Measurements from ENCODE around the gene EXOC6B. TPM values are rescaled to one million over a fixed set of nuclear protein-coding genes. Genes with fewer than 3 reads are reported as not detected.

The EXOC6B gene
- total and polyA plus RNA-seq, 8 donors: 22.1 to 30.8 (median 25.9) TPM

DNA sequence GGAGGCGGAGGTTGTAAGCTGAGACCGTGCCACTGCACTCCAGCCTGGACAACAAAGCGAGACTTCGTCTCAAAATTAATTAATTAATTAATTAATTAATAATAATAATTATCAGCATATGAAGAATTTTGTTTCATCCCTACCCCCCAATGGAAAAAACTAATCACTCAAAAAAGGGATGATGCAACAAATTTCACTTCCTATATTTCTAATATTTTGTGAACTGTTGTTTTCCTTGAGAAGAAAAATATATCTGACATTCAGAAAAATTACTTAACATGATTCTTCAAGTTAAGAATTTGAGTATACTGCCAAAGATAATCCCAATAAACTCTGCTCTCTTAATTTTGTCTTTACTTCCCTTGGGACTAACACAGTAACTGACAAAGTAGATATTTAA lies 28.1 kb downstream of the EXOC6B start:
- intact Hi-C loops (cut with DNase I): no loop called here
- no peaks in the 10 kb centered on the region for H3K27me3 ChIP-seq
- H3K9me3 ChIP-seq: no peaks in the 10 kb centered on the region
- no peak overlapping the region for H3K27ac ChIP-seq
- no peak for ATAC-seq
- H3K36me3 ChIP-seq: no peaks in the 10 kb centered on the region
- TF ChIP-seq, protein P1, sequence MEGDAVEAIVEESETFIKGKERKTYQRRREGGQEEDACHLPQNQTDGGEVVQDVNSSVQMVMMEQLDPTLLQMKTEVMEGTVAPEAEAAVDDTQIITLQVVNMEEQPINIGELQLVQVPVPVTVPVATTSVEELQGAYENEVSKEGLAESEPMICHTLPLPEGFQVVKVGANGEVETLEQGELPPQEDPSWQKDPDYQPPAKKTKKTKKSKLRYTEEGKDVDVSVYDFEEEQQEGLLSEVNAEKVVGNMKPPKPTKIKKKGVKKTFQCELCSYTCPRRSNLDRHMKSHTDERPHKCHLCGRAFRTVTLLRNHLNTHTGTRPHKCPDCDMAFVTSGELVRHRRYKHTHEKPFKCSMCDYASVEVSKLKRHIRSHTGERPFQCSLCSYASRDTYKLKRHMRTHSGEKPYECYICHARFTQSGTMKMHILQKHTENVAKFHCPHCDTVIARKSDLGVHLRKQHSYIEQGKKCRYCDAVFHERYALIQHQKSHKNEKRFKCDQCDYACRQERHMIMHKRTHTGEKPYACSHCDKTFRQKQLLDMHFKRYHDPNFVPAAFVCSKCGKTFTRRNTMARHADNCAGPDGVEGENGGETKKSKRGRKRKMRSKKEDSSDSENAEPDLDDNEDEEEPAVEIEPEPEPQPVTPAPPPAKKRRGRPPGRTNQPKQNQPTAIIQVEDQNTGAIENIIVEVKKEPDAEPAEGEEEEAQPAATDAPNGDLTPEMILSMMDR (IDR thresholded peaks at IDR 0.05): no peak
- peaks cover 0 to 7% of the 10 kb centered on the region in 2 donors for H3K4me1 ChIP-seq
- no peak for DNase-seq
- H3K4me3 ChIP-seq: no peak overlapping the region

DNA sequence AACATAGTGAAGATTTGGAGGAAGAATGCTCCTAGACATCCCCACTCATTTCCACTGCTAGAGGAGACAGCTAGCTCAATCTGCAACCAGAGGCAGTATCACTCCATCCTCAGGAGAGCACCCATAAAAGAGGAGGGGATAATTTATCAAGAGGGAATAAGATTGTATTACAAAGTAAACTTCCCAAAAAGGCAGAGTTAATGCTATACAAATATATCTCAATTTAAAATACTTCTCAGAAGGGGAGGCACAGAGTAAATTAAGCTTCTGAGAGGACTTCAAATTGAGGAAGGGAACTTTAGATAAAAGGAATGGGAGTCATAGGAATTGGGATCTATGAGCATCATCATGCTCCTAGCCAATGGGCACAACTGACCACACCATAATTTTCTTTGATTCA lies 29.1 kb downstream of the EXOC6B start:
- Histone ChIP-seq H3K27ac (no peak overlapping the region), H3K36me3 (no peaks in the 10 kb centered on the region), H3K4me1 (peaks cover 0 to 7% of the 10 kb centered on the region in 2 donors), H3K9me3 (no peaks in the 10 kb centered on the region), H3K27me3 (no peaks in the 10 kb centered on the region), H3K4me3 (no peak overlapping the region)
- DNase-seq (no peak), ATAC-seq (no peak)
- TF ChIP-seq, protein P1 (IDR thresholded peaks at IDR 0.05): no peak
- intact Hi-C loops (cut with DNase I): no loop called here

DNA sequence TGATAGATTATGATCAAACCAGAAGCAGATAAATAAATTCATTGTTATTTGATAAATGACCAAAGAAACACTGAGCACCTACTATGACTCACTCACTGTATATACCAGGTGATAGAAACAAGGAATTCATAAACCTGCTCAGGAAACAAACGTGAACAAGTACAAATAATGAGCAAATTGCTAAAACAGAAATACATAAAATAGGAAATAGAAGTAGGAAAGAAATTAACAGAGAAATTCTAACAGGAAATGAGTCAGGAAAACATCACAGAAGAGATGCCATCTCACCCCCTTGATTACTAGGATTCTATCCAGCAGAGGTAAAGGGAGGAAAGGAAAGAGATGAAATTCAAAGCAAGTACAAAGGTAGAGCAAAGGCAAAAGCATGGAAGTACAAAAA lies 31.3 kb downstream of the EXOC6B start:
- DNase-seq (no peak), ATAC-seq (no peak)
- Histone ChIP-seq H3K4me3 (no peak overlapping the region), H3K9me3 (no peaks in the 10 kb centered on the region), H3K4me1 (peaks cover 0 to 7% of the 10 kb centered on the region in 2 donors), H3K27ac (no peak overlapping the region), H3K27me3 (no peaks in the 10 kb centered on the region), H3K36me3 (no peaks in the 10 kb centered on the region)
- intact Hi-C loops (cut with DNase I): no loop called here
- TF ChIP-seq, protein P1 (IDR thresholded peaks at IDR 0.05): no peak

DNA sequence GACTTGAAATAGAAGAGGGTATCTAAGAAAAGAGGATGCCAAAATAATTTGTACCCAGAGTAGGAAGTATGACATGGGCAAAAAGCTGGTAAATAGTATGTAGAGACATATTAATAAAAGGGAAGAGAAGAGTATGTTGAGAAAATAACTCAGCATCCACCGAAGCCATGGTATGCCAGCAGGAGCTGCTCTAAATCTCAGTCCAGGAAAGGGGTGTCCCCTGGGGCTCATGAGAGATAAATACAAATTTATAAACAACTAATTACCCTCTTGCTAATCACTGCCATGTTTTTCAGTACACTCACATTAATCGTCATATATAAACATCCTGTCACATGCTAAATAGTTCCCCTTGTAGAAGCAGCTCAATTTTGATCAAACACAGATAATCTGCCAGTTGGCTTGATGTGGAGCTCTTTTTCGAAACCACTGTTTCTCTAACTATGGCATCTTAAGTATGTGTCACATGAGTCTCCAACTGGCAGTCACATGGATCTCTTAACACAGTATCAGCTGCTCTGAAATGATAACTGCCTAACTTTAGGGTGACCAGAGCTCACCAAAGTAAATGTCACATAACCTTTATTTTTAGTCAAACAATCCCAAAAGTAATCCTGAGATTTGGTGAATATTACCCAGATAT lies 31.9 kb downstream of the EXOC6B start:
- intact Hi-C loops (cut with DNase I): no loop called here
- H3K4me1 ChIP-seq: peaks cover 0 to 7% of the 10 kb centered on the region in 2 donors
- ATAC-seq (peak; percentile 60), DNase-seq (peak in 2 of 4 donors; percentile 18 to 42)
- no peak overlapping the region for H3K4me3 ChIP-seq
- no peaks in the 10 kb centered on the region for H3K27me3 ChIP-seq
- H3K27ac ChIP-seq: no peak overlapping the region
- TF ChIP-seq, protein P1 (IDR thresholded peaks at IDR 0.05): no peak
- no peaks in the 10 kb centered on the region for H3K36me3 ChIP-seq
- no peaks in the 10 kb centered on the region for H3K9me3 ChIP-seq

DNA sequence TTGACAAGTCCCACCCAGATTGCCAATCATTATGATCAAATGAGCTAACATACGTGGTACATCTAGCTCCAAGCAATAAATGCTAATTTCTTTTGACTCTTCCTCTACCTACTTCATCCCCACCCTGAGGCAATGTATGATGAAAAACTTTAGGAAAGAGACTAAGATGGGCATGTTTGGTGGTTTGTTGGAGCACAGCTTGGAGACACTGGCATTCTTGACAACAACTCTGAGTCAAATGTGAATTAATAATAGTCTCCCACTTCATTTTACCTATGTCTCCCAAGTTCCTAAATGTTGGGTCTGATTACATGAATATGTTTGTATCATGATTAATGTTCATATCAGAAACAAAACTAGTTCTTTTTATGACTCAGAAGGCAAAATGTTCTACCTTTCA lies 36.6 kb downstream of the EXOC6B start:
- Histone ChIP-seq H3K9me3 (no peaks in the 10 kb centered on the region), H3K27me3 (no peaks in the 10 kb centered on the region), H3K36me3 (no peaks in the 10 kb centered on the region), H3K4me1 (peaks cover 0 to under 1% of the 10 kb centered on the region in 2 donors), H3K4me3 (no peak overlapping the region), H3K27ac (no peak overlapping the region)
- ATAC-seq: no peak
- TF ChIP-seq, protein P1 (IDR thresholded peaks at IDR 0.05): no peak
- intact Hi-C loops (cut with DNase I): no loop called here
- DNase-seq: no peak
